ENCODE measurements around the gene B9D2.
A peak's percentile ranks its signal among the peaks of the same experiment; 100 is the strongest.
"Not testable (repeated sequence)": the region's sequence is repeated elsewhere in the genome, so short reads cannot be mapped to it uniquely, and the experiment has no call there.

The B9D2 gene

DNA sequence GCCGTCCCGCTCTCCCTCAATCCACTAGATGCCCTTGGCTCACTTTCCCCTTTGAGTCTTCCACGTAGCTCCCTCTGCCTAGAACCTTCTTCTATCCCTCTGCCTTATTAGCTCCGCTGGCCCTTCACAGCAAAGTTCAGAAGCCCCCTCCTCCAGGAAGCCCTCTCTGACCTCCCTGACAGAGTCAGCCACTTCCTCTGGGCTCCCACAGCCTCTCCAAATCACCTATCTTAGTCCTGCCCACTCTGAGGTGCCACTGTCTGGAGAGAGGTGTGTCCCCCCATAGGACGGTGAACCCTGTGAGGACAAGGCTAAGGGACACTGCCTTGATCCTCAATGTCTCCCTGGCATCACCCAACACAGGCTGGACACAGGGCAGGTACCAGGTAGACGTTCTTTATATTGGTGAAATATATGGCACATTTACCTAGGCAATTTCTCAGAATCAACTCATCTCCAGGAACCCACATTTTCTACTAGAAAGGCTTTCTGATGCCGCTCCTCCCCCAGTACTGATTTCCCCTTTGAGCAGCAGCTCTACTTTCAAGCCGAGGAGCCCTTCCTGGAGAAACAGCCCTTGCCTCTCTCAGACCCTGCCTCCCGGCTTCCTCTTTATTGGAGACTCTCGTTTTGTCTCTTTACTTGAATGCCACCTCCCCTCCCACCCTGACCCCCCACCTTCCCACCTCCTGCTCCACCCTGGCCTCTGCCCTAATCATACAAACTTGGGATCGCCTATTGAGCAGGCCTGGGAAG, 6.8 kb downstream of the B9D2 start:
- no peak for DNase-seq (ENCODE audit: low read depth in 2 of 2, low spot score in 1 of 2)

DNA sequence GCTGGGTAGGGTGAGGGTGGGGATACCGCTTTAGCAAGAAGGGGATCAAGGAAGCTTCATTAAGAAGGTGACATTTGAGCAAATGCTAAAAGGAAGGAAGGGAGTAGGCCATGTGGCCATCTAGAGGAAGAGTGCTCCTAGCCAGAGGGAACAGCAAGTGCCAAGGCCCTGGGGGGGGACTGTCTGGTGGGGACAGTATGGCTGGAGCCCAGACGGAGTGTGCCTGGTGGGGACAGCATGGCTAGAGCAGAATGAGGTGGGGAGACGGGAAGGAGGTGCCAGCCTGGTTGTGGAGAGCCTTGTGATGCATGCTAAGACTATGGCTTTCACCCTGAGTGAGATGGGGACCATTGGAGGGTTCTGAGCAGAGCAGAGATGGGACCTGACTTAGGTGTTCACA, 8.1 kb downstream of the B9D2 start:
- no peak for DNase-seq (ENCODE audit: low read depth in 2 of 2, low spot score in 1 of 2)

DNA sequence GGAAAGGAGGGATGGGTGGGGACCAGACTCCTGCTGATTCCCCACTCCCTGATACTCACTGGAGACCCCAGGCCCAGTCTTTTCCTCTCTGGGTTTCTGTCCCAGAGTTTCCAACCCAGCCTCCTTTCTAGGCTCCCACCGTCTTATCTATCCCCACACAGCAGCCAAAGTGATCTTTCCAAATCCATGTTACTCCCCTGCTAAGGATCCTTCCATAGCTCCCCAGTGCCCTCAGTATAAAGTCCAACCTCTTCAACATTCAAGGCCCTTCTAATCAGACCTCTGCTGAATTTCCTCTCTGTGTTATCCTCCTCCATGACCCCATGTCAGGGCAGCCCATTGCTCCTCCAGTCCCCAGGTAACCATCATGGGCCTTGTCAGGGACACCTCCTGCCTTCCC, 8.9 kb downstream of the B9D2 start:
- no peak for DNase-seq (ENCODE audit: low read depth in 2 of 2, low spot score in 1 of 2)

DNA sequence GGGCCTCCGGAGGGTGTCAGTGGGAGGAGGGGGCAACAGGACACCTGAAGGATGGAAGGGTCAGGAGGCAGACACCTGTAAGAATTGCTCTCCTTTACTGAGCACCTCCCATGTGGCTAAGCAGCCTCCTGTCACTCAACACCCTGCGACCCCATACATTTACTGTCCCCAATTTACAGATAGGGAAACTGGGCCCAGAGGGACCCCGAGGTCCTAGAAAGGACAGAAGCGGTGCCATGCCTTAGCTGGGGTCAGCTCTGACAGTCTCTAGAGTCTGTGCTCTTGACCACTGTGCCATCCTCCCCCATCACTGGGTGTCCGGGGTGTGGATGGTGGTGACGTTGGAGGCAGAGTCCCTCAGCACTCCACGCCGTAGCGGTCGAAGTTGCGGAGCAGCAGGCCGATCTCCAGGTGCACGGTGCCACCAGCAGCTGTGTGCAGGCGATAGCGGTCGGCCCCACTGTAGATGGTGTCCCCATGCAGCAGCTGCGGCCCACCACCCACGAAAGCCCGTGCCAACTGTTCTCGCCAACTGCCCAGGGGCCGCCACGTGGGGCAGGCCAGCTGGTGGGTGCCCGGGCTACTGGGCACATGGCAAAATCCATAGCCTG, 9.5 kb downstream of the B9D2 start:
- DNase-seq (ENCODE audit: low read depth in 2 of 2, low spot score in 1 of 2): no peak

DNA sequence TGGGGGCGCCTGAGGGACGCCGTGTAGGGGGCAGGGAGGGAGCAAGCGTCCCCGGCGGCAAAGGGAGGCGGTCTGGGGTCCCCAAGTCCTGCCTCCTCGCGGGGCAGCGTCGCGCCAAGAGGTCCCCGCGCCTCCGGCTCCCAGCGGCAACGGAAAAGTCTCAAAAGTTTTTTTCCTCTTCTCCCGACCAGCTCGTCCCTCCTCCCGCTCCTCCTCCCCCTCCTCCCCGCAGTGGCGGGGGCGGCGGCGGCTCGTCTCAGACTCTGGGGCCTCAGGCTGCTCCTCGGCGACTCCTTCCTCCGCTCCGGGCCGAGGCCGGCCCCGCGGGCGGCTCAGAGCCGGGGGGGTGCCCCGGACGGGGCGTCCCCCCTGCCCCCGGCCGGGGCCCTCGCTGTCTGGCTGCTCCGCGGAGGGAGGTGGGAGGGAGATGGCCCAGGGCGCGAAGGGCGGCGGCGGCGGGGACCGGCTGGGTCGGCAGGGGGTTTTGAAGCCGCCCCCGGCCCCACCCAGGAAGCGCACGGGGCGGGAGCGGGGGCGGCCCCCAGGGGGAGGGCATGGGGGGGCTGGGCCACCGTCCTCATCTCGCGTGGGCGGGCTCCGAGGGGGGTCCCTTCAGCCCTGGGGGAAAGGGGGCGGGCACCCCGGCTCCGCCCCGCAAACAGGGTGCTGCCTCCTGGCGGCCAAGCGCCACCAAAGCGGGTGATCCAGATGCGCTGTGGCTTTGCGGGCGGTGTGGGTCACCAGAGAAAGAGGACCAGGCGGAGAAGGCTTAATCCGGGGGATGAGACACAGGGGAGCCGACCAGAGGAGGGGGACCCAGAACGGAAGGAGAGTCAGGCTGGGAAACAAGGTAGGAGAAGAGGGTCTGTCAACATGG, 10.2 kb downstream of the B9D2 start, which contains the start of gene TGFB1:
TGFB1 (minus strand) TSS at position 457 of the 877 bp plus-strand sequence. CDS start 878 bp downstream, outside the sequence.
- DNase-seq (ENCODE audit: low read depth in 2 of 2, low spot score in 1 of 2): peak; percentile 84 to 93

DNA sequence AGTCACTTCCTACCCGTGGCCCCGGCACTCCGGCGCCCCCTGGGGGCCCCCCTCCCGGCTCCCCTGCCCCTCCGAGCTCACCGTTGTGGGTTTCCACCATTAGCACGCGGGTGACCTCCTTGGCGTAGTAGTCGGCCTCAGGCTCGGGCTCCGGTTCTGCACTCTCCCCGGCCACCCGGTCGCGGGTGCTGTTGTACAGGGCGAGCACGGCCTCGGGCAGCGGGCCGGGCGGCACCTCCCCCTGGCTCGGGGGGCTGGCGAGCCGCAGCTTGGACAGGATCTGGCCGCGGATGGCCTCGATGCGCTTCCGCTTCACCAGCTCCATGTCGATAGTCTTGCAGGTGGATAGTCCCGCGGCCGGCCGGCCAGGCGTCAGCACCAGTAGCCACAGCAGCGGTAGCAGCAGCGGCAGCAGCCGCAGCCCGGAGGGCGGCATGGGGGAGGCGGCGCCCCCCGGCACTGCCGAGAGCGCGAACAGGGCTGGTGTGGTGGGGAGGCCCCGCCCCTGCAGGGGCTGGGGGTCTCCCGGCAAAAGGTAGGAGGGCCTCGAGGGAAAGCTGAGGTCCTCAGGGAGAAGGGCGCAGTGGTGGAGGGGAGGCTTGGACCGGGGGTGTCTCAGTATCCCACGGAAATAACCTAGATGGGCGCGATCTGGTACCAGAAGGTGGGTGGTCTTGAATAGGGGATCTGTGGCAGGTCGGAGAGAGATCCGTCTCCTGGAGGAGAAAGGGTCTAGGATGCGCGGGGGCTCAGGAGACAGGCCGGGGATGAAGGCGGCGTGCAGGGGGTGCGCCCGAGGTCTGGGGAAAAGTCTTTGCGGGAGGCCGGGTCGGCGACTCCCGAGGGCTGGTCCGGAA, 11.1 kb downstream of the B9D2 start:
- DNase-seq (ENCODE audit: low read depth in 2 of 2, low spot score in 1 of 2): peak; percentile 46 to 68

DNA sequence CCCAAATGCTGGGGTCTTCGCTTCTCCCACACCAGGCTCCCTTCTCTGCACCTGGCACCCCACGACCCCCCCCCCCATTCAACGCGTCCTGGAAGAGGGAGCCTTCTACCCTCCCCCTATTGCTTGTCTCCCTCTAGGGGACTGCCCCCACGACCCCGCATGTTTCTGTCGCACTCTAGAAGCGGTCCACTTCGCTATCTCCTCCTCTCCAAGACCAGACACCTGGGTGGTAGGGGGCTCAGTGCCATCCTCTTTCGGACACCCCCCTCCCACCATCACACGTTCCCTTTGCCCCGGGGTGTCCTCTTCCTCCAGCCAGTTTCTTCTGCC, 11.7 kb downstream of the B9D2 start:
- no peak for DNase-seq (ENCODE audit: low read depth in 2 of 2, low spot score in 1 of 2)

DNA sequence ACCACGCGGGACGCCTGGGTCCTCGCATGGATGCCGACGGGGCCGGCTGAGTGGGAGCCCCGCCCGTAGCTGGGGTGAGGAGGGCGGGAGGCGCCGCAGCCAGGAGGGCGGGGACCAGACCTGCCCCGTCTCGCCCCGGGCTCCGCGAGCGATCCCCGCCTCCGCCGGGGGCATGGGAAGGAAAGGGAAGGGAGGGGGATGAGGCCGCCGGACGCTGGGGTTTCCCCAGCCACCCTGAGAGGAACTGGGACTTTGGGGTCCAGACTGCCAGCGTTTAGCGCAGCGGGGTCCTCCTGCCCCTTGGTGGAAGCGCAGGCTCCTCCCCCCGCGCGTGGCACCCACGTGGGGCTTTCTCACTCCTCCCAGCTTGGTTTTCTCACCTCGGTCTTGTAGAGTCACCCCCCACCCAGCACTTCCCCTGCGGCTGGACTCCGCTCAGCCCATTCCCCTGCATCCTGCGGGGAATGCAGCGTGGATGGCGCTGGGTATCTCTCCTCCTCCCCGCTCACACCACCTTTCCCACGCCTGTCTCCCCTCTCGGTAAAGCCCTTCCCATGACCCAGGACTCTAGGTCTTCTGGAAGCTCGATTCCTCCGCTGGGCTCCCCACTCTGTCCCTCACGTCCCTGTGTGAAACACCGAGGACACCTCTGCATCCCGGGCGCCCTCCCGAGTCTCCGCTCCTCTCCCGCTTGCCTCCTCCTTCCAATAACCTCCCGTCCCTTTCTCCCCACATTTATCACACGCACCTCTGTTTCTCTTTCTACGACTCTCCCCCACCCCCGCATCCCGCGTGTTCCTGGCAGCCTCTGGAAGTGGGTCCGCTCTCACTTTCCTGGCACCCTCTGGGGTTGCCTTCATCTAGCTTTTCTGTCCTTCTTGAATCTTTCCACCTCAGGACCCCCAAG, 12.4 kb downstream of the B9D2 start:
- peak; percentile 80 to 88 for DNase-seq (ENCODE audit: low read depth in 2 of 2, low spot score in 1 of 2)

DNA sequence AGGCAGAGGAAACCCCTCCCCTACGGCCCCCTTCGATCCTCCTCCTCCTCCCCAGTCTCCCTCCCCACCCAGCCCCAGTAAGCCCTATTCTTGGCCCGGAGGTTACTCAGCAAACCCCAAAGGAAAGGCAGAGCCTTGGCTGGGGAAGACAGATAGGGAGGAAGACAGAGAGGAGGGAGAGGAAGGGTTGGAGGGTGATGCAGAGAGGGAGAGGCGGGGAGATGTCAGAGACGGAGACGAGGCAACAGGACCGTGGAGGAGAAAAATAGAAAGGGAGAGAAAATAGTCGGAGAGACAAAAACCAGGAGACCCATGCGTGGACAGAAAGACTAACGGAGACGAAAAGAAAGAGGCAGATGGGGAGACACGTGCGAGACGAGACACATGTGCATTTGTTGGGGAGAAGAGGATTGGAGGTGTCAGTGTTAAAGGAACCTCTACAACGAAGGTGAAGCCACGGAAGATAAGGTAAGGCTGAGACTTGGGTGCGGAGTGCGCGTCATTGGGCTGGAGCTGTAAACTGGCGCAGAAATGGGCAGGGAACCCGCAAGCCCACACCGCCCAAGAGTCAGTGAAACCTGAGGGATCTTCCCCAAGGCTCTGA, 13.1 kb downstream of the B9D2 start:
- no peak for DNase-seq (ENCODE audit: low read depth in 2 of 2, low spot score in 1 of 2)

DNA sequence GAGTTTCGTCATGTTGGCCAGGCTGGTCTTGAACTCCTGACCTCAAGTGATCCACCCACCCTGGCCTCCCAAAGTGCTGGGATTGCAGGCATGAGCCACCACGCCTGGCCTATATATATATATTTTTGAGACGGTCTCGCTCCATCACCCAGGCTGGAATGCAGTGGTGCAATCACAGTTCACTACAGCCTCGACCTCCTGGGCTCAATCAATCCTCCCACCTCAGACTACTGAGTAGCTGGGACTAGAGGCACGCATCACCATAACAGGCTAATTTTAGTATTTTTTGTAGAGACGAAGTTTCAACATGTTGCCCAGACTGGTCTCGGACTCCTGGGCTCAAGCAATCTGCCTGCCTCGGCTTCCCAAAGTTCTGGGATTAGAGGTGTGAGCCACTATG, 17.0 kb downstream of the B9D2 start:
- DNase-seq (ENCODE audit: low read depth in 2 of 2, low spot score in 1 of 2): not testable (repeated sequence)

DNA sequence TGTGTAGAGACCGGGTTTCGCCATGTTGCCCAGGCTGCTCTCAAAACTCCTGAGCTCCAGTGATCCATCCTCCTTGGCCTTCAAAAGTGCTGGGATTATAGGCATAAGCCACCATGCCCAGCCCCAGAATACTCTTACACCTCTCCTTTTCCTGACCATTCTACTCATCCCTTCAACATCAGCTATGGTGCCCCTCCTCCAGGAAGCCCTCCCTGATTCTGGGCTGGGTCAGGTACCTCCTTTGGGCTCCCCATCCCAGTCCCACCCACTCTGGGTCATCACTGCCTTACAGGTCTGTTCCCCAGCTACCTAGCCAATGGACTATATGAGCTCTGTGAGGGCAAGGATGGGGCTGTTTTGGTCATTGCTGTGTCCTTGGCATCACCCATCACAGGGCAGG, 19.8 kb downstream of the B9D2 start:
- no peak for DNase-seq (ENCODE audit: low read depth in 2 of 2, low spot score in 1 of 2)

DNA sequence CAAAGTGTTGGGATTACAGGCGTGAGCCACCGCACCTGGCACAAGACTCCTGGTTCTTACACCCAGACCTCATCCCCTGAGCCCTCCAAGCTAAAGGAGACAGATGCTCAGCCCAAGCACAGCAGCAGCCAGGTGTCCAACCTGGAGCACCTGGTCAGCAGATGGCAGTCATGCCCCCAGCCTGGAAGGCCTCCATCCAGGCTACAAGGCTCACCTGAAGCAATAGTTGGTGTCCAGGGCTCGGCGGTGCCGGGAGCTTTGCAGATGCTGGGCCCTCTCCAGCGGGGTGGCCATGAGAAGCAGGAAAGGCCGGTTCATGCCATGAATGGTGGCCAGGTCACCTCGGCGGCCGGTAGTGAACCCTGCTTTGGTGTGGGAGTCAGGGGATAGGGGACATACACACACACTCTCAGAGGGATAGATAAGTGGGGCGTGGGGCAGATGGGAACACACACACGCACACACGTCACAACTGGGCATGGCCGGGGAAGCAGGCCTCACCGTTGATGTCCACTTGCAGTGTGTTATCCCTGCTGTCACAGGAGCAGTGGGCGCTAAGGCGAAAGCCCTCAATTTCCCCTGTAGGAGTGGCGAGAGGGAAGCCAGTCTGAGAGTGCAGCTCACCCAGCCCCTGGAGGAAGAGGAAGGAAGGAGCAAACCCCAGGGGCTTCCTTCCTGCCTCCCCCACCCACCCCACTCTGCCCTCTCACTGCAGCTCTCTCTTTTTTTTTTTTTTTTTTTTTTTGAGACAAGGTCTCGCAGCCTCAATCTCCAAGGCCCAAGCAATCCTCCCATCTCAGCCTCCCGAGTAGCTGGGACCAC, 22.1 kb downstream of the B9D2 start:
- no peak for DNase-seq (ENCODE audit: low read depth in 2 of 2, low spot score in 1 of 2)

DNA sequence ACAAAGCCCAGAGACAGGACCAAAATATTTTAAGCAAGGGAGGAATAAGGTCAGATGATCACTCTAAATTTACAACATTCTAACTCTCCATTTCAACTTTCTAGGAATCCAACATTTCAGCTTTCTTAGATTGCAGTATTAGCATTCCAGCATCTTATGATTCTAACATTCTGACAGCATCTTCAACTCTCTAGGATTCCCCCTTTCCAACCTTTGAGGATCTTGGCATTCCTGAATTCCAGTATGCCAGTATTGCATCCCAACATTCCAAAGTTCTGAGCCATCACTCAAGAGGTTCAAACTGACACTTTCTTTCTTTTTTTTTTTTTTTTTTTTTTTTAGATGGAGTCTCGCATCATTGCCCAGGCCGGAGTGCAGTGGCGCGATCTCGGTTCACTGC, 24.0 kb downstream of the B9D2 start:
- DNase-seq (ENCODE audit: low read depth in 2 of 2, low spot score in 1 of 2): no peak

DNA sequence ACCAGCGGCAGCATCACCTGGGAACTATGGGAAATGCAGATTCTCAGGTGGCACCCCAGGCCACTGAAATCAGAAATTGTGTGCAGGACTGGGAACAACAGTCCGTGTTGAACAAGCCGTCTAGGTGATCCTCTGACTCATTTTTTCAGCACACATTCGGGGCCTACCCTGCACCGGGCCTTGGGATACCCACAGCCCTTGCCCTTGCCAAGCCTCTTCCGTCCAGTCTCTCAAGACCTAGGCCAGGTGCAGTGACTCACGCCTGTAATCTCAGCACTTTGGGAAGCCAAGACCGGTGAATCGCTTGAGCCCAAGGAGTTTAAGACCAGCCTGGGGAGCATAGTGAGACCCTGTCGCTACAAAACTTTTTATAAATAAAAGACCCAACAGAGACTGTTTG, 28.5 kb downstream of the B9D2 start:
- no peak for DNase-seq (ENCODE audit: low read depth in 2 of 2, low spot score in 1 of 2)

DNA sequence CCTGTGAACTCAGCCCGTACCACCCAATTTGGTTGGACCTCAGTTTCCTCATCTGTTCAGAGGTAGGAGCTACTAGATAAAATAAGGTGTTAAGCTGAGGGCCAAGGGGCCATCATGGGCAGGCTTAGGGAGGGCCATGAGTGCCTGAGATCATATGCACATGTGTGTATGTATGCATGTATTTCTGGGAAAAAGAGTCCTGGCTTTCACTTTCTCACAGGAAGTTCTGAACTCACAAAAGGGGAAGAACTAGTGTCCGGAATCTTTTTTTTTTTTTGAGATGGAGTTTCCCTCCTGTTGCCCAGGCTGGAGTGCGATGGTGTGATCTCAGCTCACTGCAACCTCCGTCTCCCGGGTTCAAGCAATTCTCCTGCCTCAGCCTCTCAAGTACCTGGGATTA, 29.2 kb downstream of the B9D2 start:
- no peak for DNase-seq (ENCODE audit: low read depth in 2 of 2, low spot score in 1 of 2)

DNA sequence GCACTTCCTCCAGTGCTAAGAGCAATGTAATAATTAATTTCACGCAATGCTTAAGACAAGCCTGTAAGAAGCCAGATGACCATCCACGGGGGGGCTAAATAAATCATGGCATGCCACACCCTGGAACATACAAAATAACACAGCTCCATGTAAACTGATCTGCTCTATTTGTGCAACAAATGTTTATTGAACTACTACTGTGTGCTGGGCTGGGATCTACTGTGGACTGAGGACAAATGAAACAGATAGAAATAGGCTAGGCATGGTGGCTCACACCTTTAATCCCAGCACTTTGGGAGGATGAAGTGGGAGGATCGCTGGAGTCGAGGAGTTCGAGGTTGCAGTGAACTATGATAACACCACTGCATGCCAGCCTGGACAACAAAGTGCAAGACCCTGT, 31.5 kb downstream of the B9D2 start:
- no peak for DNase-seq (ENCODE audit: low read depth in 2 of 2, low spot score in 1 of 2)

DNA sequence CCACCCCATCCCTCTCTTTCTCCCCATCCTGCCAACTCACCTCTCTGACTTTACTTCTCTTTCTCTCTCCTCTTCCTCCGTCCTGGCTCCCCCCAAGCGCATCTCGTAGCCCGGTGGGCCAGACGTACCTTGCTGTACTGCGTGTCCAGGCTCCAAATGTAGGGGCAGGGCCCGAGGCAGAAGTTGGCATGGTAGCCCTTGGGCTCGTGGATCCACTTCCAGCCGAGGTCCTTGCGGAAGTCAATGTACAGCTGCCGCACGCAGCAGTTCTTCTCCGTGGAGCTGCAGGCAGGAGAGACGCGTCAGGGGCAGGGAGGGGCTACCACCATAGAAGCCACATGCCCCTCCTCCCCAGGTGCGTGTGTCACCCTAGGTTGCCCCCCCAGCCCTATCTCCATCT, 31.9 kb downstream of the B9D2 start:
- no peak for DNase-seq (ENCODE audit: low read depth in 2 of 2, low spot score in 1 of 2)

DNA sequence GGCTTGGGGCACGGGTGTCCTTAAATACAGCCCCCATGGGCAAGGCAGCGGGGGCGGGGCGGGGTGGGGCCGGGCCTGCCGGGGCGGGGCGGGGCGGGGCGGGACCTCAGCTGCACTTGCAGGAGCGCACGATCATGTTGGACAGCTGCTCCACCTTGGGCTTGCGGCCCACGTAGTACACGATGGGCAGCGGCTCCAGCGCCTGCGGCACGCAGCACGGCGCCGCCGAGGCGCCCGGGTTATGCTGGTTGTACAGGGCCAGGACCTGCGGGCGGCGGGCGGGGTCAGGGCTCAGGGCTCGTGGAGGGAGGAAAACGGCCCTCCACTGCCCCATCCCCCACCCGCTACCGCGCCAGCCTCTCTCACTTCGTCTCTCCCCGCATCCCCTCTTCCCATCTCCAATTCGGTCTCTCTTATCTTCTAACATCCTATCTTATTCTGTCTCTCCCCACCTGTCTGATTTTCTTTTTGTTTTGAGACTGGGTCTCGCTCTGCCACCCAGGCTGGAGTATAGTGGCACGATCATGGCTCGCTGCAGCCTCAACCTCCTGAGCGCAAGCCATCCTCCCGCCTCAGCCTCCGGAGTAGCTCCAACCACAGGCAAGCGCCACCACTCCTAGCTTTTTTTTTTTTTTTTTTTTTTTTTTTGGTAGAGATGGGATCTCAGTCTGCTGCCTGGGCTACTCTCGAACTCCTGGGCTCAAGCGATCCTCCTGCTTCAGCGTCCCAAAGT, 32.8 kb downstream of the B9D2 start:
- no peak for DNase-seq (ENCODE audit: low read depth in 2 of 2, low spot score in 1 of 2)

Data from stimulated activated CD8-positive, alpha-beta memory T cell treated with anti-CD3 and anti-CD28 coated beads, Interleukin-4, amount 100 ng/mL, for 4 hours (primary cell).